Measurements from ENCODE around the gene CA14.

DNA sequence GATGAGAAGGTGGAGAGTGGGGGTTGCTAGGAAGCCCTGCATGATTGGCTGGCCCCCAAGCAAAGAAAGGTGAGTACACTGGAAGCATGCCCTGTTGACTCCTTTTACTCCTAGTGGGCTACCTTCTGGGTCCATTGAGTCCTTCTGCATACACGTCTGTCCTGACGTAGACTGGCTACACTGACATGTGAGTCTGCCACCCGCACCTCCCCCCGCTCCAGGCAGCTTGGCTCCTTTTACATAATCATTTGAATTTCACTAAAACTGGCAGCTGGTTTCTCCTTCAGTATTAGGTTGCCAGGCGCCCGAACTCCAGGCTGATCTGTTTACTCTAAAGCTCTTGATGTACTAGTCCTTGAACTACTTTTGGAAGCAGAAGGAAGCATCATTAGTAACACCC lies 44.8 kb downstream of the CA14 start:
- TF ChIP-seq, protein P1, sequence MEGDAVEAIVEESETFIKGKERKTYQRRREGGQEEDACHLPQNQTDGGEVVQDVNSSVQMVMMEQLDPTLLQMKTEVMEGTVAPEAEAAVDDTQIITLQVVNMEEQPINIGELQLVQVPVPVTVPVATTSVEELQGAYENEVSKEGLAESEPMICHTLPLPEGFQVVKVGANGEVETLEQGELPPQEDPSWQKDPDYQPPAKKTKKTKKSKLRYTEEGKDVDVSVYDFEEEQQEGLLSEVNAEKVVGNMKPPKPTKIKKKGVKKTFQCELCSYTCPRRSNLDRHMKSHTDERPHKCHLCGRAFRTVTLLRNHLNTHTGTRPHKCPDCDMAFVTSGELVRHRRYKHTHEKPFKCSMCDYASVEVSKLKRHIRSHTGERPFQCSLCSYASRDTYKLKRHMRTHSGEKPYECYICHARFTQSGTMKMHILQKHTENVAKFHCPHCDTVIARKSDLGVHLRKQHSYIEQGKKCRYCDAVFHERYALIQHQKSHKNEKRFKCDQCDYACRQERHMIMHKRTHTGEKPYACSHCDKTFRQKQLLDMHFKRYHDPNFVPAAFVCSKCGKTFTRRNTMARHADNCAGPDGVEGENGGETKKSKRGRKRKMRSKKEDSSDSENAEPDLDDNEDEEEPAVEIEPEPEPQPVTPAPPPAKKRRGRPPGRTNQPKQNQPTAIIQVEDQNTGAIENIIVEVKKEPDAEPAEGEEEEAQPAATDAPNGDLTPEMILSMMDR (conservative IDR thresholded peaks at IDR 0.05; ENCODE audit: low read length) = no peak
- TF ChIP-seq EZH2phosphoT487 (IDR thresholded peaks at IDR 0.05; ENCODE audit: borderline replicate concordance) = no peak

Data from Loucy (cell line).